ENCODE measurements around the gene SLC16A3. TPM values are rescaled to one million over a fixed set of nuclear protein-coding genes. Genes with fewer than 3 reads are reported as not detected.

The SLC16A3 gene
- total and polyA plus RNA-seq, 2 of the 8 experiments (the other 6 are each of a cell fraction or from before 2014, with no cell fraction given), result 3.8 to 8.7 TPM

GRCh38 chr17:82243648-82244412 is 15.0 kb downstream of the SLC16A3 start:
- H4K20me1 ChIP-seq (replicated peaks in 1 of 2; ENCODE audit: control insufficient read depth in 1 of 2, insufficient read depth in 2 of 2, low read length in 2 of 2), result peaks cover 33 to 47% of the 10 kb centered on the region in 2 experiments
- H2AFZ ChIP-seq (ENCODE audit: low read length), result no peak overlapping the region
- no peak overlapping the region for H3K27ac ChIP-seq (ENCODE audit: low read depth, low read length)
- H4K5ac ChIP-seq (ENCODE audit: insufficient read length, low read depth, low read length), result no peak overlapping the region
- H2BK20ac ChIP-seq (ENCODE audit: low read length), result no peak overlapping the region
- no peak overlapping the region for H3K14ac ChIP-seq (ENCODE audit: insufficient read length)
- H3K56ac ChIP-seq (replicated peaks; ENCODE audit: insufficient read length, low read depth, low read length), result no peak overlapping the region
- no peak overlapping the region for H2AK5ac ChIP-seq (ENCODE audit: low read depth, low read length)
- no peaks in the 10 kb centered on the region; a peak in 1 of 4 replicates for H3K9me3 ChIP-seq (ENCODE audit: insufficient read depth in 2 of 2, low read depth in 1 of 2, low read length in 1 of 2)
- peaks cover 29 to 71% (median 58%) of the 10 kb centered on the region in 4 experiments for H3K36me3 ChIP-seq (ENCODE audit: control insufficient read depth in 2 of 4, insufficient read depth in 4 of 4, low read length in 3 of 4)
- H3K27me3 ChIP-seq (replicated peaks in 1 of 4; ENCODE audit: control insufficient read depth in 3 of 4, extremely low read depth in 1 of 4, insufficient read depth in 3 of 4, low read length in 3 of 4), result no peaks in the 10 kb centered on the region
- H3K4me3 ChIP-seq (ENCODE audit: extremely low read depth in 1 of 4, insufficient read depth in 2 of 4, low read depth in 3 of 4, low read length in 4 of 4), result no peak overlapping the region
- TF ChIP-seq GTF2F1 (IDR thresholded peaks at IDR 0.05; ENCODE audit: borderline replicate concordance, low read depth, low read length) (no peak), EGR1 (IDR thresholded peaks at IDR 0.05; ENCODE audit: borderline replicate concordance, low read depth, low read length) (no peak), CHD2 (IDR thresholded peaks at IDR 0.05; ENCODE audit: low read length) (no peak), ZNF274 (IDR thresholded peaks at IDR 0.05; ENCODE audit: borderline replicate concordance, extremely low read depth, low read length) (no peak)
- no peak overlapping the region for H2BK12ac ChIP-seq (ENCODE audit: low read depth, low read length)
- H3K4ac ChIP-seq (replicated peaks; ENCODE audit: insufficient read length, low read depth, low read length), result no peak overlapping the region
- WGBS, 2 experiments (ENCODE audit: extremely low coverage in 1 of 2, insufficient coverage in 1 of 2, insufficient read length in 1 of 2, insufficient replicate concordance in 2 of 2, low coverage in 1 of 2, low lambda C conversion rate in 2 of 2, missing lambda C conversion rate in 1 of 2), result 91% methylated on average over 19 of the region's 19 CpGs; no CpG with 5 or more reads in 1 of the 2 experiments
- FAIRE-seq (no peak), DNase-seq (ENCODE audit: low read depth in 1 of 2, low spot score in 2 of 2) (no peak)
- H2BK120ac ChIP-seq (replicated peaks; ENCODE audit: low read depth, low read length), result no peak overlapping the region
- H3K79me2 ChIP-seq (ENCODE audit: control insufficient read depth in 1 of 2, insufficient read depth in 2 of 2, low read length in 2 of 2), result peaks cover 0 to 12% of the 10 kb centered on the region in 2 experiments; a peak in 1 of 4 replicates
- no peak overlapping the region for H3K18ac ChIP-seq (ENCODE audit: extremely low read depth, low read length)
- H3K4me1 ChIP-seq (replicated peaks in 1 of 4; ENCODE audit: control insufficient read depth in 3 of 4, insufficient read depth in 4 of 4, low read length in 3 of 4), result no peaks in the 10 kb centered on the region; a peak in 1 of 7 replicates
- H3K79me1 ChIP-seq (ENCODE audit: low read depth, low read length), result peaks cover 16% of the 10 kb centered on the region
- H3K23ac ChIP-seq (ENCODE audit: insufficient read length), result no peak overlapping the region
- no peak overlapping the region for H2BK15ac ChIP-seq (ENCODE audit: low read length)
- H3K23me2 ChIP-seq (ENCODE audit: low read depth, low read length), result no peaks in the 10 kb centered on the region
- CTCF ChIA-PET (ENCODE audit: partially characterized antibody), result interaction anchor here (0.8 to 2.3 kb wide), 11 partner anchors 8 to 127 kb away, joined by 3 to 12 read pairs (median 5); partner anchors contain the start of gene SLC16A3
- H3K9ac ChIP-seq (replicated peaks in 1 of 4; ENCODE audit: extremely low read depth in 1 of 4, low read depth in 3 of 4, low read length in 3 of 4), result no peak overlapping the region
- POLR2A ChIA-PET (ENCODE audit: partially characterized antibody), result interaction anchor here (1.2 to 1.5 kb wide), 2 partner anchors 21 to 30 kb away, joined by 3 to 5 read pairs; partner anchors contain the start of gene CSNK1D
- no peak overlapping the region for H4K91ac ChIP-seq (replicated peaks; ENCODE audit: insufficient read length, low read length)
- H3K4me2 ChIP-seq (ENCODE audit: insufficient read depth in 1 of 2, low read depth in 2 of 2, low read length in 2 of 2), result no peak overlapping the region
- no peak overlapping the region for H2BK5ac ChIP-seq (ENCODE audit: low read depth, low read length)
- H4K8ac ChIP-seq (ENCODE audit: extremely low read depth, insufficient read depth, low read length), result no peak overlapping the region; the same call in 1 of the 2 replicates

Data from H1 (cell line).